MM.1S (cell line): ENCODE measurements around the gene ITPR1.
"Not testable (repeated sequence)": the region's sequence is repeated elsewhere in the genome, so short reads cannot be mapped to it uniquely, and the experiment has no call there.

Source experiments
- DNase-seq: peaks from one replicate; pipeline ENCODE4 v3.0.0-alpha.2; 2015
- H2AFZ ChIP-seq: fragments of 300-600 bp; sonication (generic); 2 replicates; pipeline ENCODE4 v1.6.0; 2016; ENCODE audit warnings: antibody characterized with exemption, low read length
- H3F3A ChIP-seq: fragments of 300-600 bp; sonication (generic); 2 replicates; pipeline ENCODE4 v1.6.1; 2016; ENCODE audit warnings: mild to moderate bottlenecking, antibody characterized with exemption, low read length, moderate library complexity, mixed read lengths; ENCODE audit not compliant: insufficient read depth
- H3K27ac ChIP-seq: fragments of 300-600 bp; sonication (generic); 2 replicates; pipeline ENCODE4 v1.5.1; 2016; ENCODE audit warnings: mild to moderate bottlenecking, low read length
- H3K27me3 ChIP-seq: fragments of 300-600 bp; sonication (generic); replicated peaks from 2 replicates; pipeline ENCODE4 v1.6.0; 2016; ENCODE audit warnings: low read length; ENCODE audit not compliant: insufficient read depth
- H3K36me3 ChIP-seq: fragments of 300-600 bp; sonication (generic); replicated peaks from 2 replicates; pipeline ENCODE4 v1.6.1; 2016; ENCODE audit warnings: mild to moderate bottlenecking, low read length, mixed read lengths; ENCODE audit not compliant: insufficient read depth
- H3K4me1 ChIP-seq: fragments of 300-600 bp; sonication (generic); 2 replicates; pipeline ENCODE4 v1.6.1; 2016; ENCODE audit warnings: low read length, mixed read lengths
- H3K4me2 ChIP-seq: fragments of 300-600 bp; sonication (generic); 2 replicates; pipeline ENCODE4 v1.6.0; 2016; ENCODE audit warnings: low read depth, low read length
- H3K4me3 ChIP-seq: fragments of 300-600 bp; sonication (generic); 2 replicates; pipeline ENCODE4 v1.5.1; 2016; ENCODE audit warnings: low read length, mixed read lengths
- H3K79me2 ChIP-seq: fragments of 300-600 bp; sonication (generic); 2 replicates; pipeline ENCODE4 v1.6.1; 2016; ENCODE audit warnings: mixed run types, low read length, mixed read lengths
- H3K9ac ChIP-seq: fragments of 300-600 bp; sonication (generic); 2 replicates; pipeline ENCODE4 v1.6.1; 2016; ENCODE audit warnings: low read length, mixed read lengths
- H3K9me2 ChIP-seq: fragments of 300-600 bp; sonication (generic); replicated peaks from 2 replicates; pipeline ENCODE4 v1.6.1; 2016; ENCODE audit warnings: mild to moderate bottlenecking, low read length, mixed read lengths; ENCODE audit not compliant: insufficient read depth
- H3K9me3 ChIP-seq: fragments of 300-600 bp; sonication (generic); replicated peaks from 2 replicates; pipeline ENCODE4 v1.6.1; 2016; ENCODE audit warnings: mild to moderate bottlenecking, low read length, mixed read lengths; ENCODE audit not compliant: insufficient read depth
- H4K20me1 ChIP-seq: fragments of 300-600 bp; sonication (generic); 2 replicates; pipeline ENCODE4 v1.6.1; 2016; ENCODE audit warnings: mild to moderate bottlenecking, low read length, moderate library complexity, mixed read lengths; ENCODE audit not compliant: insufficient read depth
- EZH2 ChIP-seq: fragments of 300-600 bp; sonication (generic); optimal IDR thresholded peaks from 2 replicates; pipeline ENCODE3; 2017; ENCODE audit warnings: low read depth, mild to moderate bottlenecking, antibody characterized with exemption, low read length, mixed read lengths
- EZH2phosphoT487 ChIP-seq: fragments of 300-600 bp; sonication (generic); IDR thresholded peaks from 2 replicates; pipeline ENCODE4 v1.6.1; 2018; ENCODE audit warnings: antibody characterized with exemption, low read length
- TF ChIP-seq, protein P1 (sequence below): fragments of 300-600 bp; sonication (generic); IDR thresholded peaks from 2 replicates; pipeline ENCODE4 v1.5.1; 2016; ENCODE audit warnings: antibody characterized with exemption, low read length, mixed read lengths

Gene ITPR1

DNA sequence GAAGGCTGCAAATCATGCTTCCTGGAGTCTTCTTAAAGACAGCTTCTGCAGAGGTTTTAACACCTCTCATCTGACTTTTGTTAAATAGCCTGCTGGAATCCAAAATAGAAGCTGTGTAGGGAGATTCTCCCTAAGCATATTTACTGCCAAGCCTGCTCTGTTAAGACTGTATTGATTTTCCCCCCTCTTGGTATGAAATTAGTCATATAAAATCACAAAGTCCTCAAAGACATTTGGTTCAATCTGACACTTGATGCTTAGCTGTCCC lies 94.6 kb downstream of the ITPR1 start:
- no peak for DNase-seq
- H3K79me2 ChIP-seq, result no peaks in the 10 kb centered on the region
- no peaks in the 10 kb centered on the region for H4K20me1 ChIP-seq

DNA sequence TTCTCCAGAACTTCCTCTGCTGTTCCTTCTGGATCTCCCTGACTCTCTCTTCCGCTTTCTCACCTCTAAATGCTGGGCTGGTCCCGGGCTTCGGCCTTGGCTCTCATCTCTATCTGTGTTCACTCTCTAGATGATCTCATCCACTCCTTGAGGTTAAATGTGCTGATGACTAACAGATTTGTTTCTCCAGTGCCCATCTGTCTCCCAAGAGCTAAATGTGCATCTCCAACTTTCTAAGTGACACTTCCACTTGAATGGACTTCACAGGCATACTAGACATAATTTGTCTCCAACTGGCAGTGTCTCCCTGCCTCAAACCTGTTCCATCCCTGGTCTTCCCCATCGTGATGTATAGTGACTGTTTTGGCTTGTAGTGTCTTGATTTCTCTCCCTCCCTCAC lies 95.3 kb downstream of the ITPR1 start:
- no peaks in the 10 kb centered on the region for H3K9me3 ChIP-seq
- no peaks in the 10 kb centered on the region for H3K36me3 ChIP-seq
- H3K9ac ChIP-seq, result no peak overlapping the region
- H3K9me2 ChIP-seq, result no peaks in the 10 kb centered on the region
- H4K20me1 ChIP-seq, result no peaks in the 10 kb centered on the region
- H3K27me3 ChIP-seq, result no peaks in the 10 kb centered on the region
- no peak overlapping the region for H3K4me2 ChIP-seq
- H3F3A ChIP-seq, result no peaks in the 10 kb centered on the region
- DNase-seq, result no peak
- no peak overlapping the region for H2AFZ ChIP-seq
- no peak overlapping the region for H3K27ac ChIP-seq
- H3K4me1 ChIP-seq, result no peaks in the 10 kb centered on the region
- H3K4me3 ChIP-seq, result no peak overlapping the region
- TF ChIP-seq, protein P1, sequence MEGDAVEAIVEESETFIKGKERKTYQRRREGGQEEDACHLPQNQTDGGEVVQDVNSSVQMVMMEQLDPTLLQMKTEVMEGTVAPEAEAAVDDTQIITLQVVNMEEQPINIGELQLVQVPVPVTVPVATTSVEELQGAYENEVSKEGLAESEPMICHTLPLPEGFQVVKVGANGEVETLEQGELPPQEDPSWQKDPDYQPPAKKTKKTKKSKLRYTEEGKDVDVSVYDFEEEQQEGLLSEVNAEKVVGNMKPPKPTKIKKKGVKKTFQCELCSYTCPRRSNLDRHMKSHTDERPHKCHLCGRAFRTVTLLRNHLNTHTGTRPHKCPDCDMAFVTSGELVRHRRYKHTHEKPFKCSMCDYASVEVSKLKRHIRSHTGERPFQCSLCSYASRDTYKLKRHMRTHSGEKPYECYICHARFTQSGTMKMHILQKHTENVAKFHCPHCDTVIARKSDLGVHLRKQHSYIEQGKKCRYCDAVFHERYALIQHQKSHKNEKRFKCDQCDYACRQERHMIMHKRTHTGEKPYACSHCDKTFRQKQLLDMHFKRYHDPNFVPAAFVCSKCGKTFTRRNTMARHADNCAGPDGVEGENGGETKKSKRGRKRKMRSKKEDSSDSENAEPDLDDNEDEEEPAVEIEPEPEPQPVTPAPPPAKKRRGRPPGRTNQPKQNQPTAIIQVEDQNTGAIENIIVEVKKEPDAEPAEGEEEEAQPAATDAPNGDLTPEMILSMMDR, result no peak
- no peak for TF ChIP-seq EZH2
- H3K79me2 ChIP-seq, result no peaks in the 10 kb centered on the region

More for the DNA sequence above, 94.6 kb downstream of the ITPR1 start:
- Histone ChIP-seq H3K9me3 (no peaks in the 10 kb centered on the region), H3K4me1 (no peaks in the 10 kb centered on the region), H3K4me2 (no peak overlapping the region), H2AFZ (no peak overlapping the region), H3F3A (no peaks in the 10 kb centered on the region), H3K9me2 (no peaks in the 10 kb centered on the region), H3K27me3 (no peaks in the 10 kb centered on the region), H3K36me3 (no peaks in the 10 kb centered on the region), H3K27ac (no peak overlapping the region), H3K4me3 (no peak overlapping the region), H3K9ac (no peak overlapping the region)
- TF ChIP-seq EZH2, result no peak
- TF ChIP-seq, protein P1, result no peak
- TF ChIP-seq EZH2phosphoT487, result no peak

DNA sequence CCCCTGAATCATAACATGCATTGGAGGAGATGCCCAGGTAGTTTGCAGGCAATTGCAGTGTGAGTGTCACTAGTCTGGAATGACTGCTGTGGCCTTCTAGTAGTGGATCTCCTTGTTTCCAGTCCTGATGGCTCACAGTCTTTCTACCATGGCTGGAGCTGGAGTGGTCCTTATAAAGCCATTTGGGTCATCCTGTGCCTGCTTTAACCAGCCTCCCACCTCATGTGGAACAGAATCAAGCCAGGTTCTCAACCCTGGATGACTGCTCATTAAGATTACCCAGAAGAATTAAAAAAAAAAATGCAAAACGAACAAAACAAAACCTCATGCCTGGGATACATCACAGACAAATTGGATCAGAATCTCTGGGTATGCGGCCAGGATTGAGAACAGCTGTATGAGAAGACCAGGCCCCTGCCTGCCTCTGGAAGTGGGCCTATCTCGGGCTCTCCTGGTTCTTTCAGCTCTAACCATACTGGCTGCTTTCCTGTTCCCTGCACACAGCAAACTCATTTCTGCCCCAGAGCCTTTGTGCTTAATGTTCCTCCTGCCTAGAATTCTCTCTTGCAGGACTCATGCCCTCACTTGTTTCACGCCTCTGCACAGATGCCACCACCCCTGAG lies 96.4 kb downstream of the ITPR1 start:
- Histone ChIP-seq H3K9me3 (no peaks in the 10 kb centered on the region), H3K9me2 (no peaks in the 10 kb centered on the region)
- DNase-seq, result no peak

GRCh38 chr3:4590849-4591248 lies 97.7 kb downstream of the ITPR1 start:
- H3K9me2 ChIP-seq, H3K36me3 ChIP-seq, DNase-seq, H3K4me2 ChIP-seq, H3K4me3 ChIP-seq, H3K79me2 ChIP-seq, H3K9me3 ChIP-seq, H3K27ac ChIP-seq, H3K4me1 ChIP-seq, H3K9ac ChIP-seq, H4K20me1 ChIP-seq, H2AFZ ChIP-seq, H3K27me3 ChIP-seq, H3F3A ChIP-seq: not testable (repeated sequence)

More for the DNA sequence above, 96.4 kb downstream of the ITPR1 start:
- Histone ChIP-seq H3K27me3 (no peaks in the 10 kb centered on the region), H3K4me1 (no peaks in the 10 kb centered on the region), H4K20me1 (no peaks in the 10 kb centered on the region), H3K9ac (no peak overlapping the region), H2AFZ (no peak overlapping the region), H3K79me2 (no peaks in the 10 kb centered on the region), H3K27ac (no peak overlapping the region), H3F3A (no peaks in the 10 kb centered on the region), H3K4me2 (no peak overlapping the region), H3K4me3 (no peak overlapping the region), H3K36me3 (no peaks in the 10 kb centered on the region)
- TF ChIP-seq EZH2, result no peak
- TF ChIP-seq, protein P1, result no peak
- TF ChIP-seq EZH2phosphoT487, result no peak
